Liver (tissue), 9 donors: Measurements from ENCODE around the gene GORAB. TPM values are rescaled to one million over a fixed set of nuclear protein-coding genes. Genes with fewer than 3 reads are reported as not detected.

ENCODE experiments used
- DNase-seq: peaks from one replicate; pipeline ENCODE4 v3.0.0-alpha.2; 2017; ENCODE audit warnings: low spot score
- H3K27ac ChIP-seq, 2 donors: one replicate each; pipeline ENCODE4 v1.7.0; 2013; ENCODE audit warnings: inconsistent platforms in 2 of 2, low read length in 2 of 2, control low read depth in 1 of 2, low read depth in 1 of 2, mild to moderate bottlenecking in 1 of 2
- H3K27me3 ChIP-seq, 4 donors: one replicate each; pipeline versions ENCODE4 v1.6.1 to v1.7.0; 2013; ENCODE audit warnings: low read length in 3 of 4, inconsistent platforms in 1 of 4, mild to moderate bottlenecking in 1 of 4, moderate library complexity in 1 of 4; ENCODE audit not compliant: control insufficient read depth in 4 of 4, insufficient read depth in 4 of 4
- H3K36me3 ChIP-seq, 4 donors: one replicate each; pipeline versions ENCODE4 v1.6.1 to v1.7.0; 2013; ENCODE audit warnings: low read length in 3 of 4, mild to moderate bottlenecking in 3 of 4, low read depth in 1 of 4, moderate library complexity in 1 of 4; ENCODE audit not compliant: control insufficient read depth in 4 of 4, insufficient read depth in 3 of 4
- H3K4me1 ChIP-seq, 4 donors: one replicate each; pipeline versions ENCODE4 v1.6.1 to v1.7.0; 2013; ENCODE audit warnings: low read length in 3 of 4, mild to moderate bottlenecking in 3 of 4, moderate library complexity in 1 of 4; ENCODE audit not compliant: control insufficient read depth in 4 of 4, insufficient read depth in 4 of 4
- H3K4me3 ChIP-seq, 3 donors: one replicate each; pipeline versions ENCODE4 v1.6.1 to v1.7.0; 2013; ENCODE audit warnings: low read length in 3 of 3, control low read depth in 1 of 3, low read depth in 1 of 3, mild to moderate bottlenecking in 1 of 3
- H3K9ac ChIP-seq, 2 donors: one replicate each; pipeline ENCODE4 v1.7.0; 2013; ENCODE audit warnings: low read length in 2 of 2, mild to moderate bottlenecking in 2 of 2, moderate library complexity in 2 of 2, control low read depth in 1 of 2, low read depth in 1 of 2
- H3K9me3 ChIP-seq, 4 donors: one replicate each; pipeline versions ENCODE4 v1.6.1 to v1.7.0; 2013; ENCODE audit warnings: low read length in 3 of 4; ENCODE audit not compliant: control insufficient read depth in 4 of 4
- EGR1 ChIP-seq, 2 donors: IDR thresholded peaks; 2 replicates each; pipeline ENCODE4 v1.6.1; 2016 to 2018; ENCODE audit warnings: antibody characterized with exemption in 2 of 2, low read depth in 2 of 2
- FOXA1 ChIP-seq: IDR thresholded peaks from 2 replicates; pipeline ENCODE4 v1.6.1; 2016; ENCODE audit warnings: antibody characterized with exemption
- FOXA2 ChIP-seq: IDR thresholded peaks from 2 replicates; pipeline ENCODE4 v1.6.1; 2016; ENCODE audit warnings: antibody characterized with exemption
- GABPA ChIP-seq, 2 donors: IDR thresholded peaks in 1 of 2; conservative IDR thresholded peaks in 1 of 2; 2 replicates each; pipeline ENCODE4 v1.6.1; 2016; ENCODE audit warnings: antibody characterized with exemption in 2 of 2, mild to moderate bottlenecking in 1 of 2, moderate library complexity in 1 of 2
- HNF4A ChIP-seq, 2 donors: conservative IDR thresholded peaks; 2 replicates each; pipeline ENCODE4 v1.6.1; 2016; ENCODE audit warnings: antibody characterized with exemption in 2 of 2, mild to moderate bottlenecking in 2 of 2
- HNF4G ChIP-seq: IDR thresholded peaks from 2 replicates; pipeline ENCODE4 v1.6.1; 2016; ENCODE audit warnings: antibody characterized with exemption
- JUND ChIP-seq, 2 donors: IDR thresholded peaks; 2 replicates each; pipeline ENCODE4 v1.6.1; 2016; ENCODE audit warnings: antibody characterized with exemption in 2 of 2
- NR2F2 ChIP-seq: IDR thresholded peaks from 2 replicates; pipeline ENCODE4 v1.6.1; 2016; ENCODE audit warnings: antibody characterized with exemption
- RAD21 ChIP-seq, 2 donors: IDR thresholded peaks; 2 replicates each; pipeline ENCODE4 v1.6.1; 2016; ENCODE audit warnings: antibody characterized with exemption in 2 of 2, mild to moderate bottlenecking in 2 of 2
- RXRA ChIP-seq, 2 donors: IDR thresholded peaks; 2 replicates each; pipeline ENCODE4 v1.6.1; 2017 to 2018; ENCODE audit warnings: antibody characterized with exemption in 2 of 2, mild to moderate bottlenecking in 1 of 2
- SP1 ChIP-seq: IDR thresholded peaks from 2 replicates; pipeline ENCODE4 v1.6.1; 2018; ENCODE audit warnings: antibody characterized with exemption, mild to moderate bottlenecking
- TAF1 ChIP-seq: conservative IDR thresholded peaks from 2 replicates; pipeline ENCODE4 v1.6.1; 2016; ENCODE audit warnings: antibody characterized with exemption, mild to moderate bottlenecking
- YY1 ChIP-seq: IDR thresholded peaks from 2 replicates; pipeline ENCODE4 v1.6.1; 2016; ENCODE audit warnings: antibody characterized with exemption, mild to moderate bottlenecking
- WGBS: extraction: QIAGEN DNeasy Blood & Tissue Kit; methylation state at CpG from one replicate; pipeline ENCODE4 v1.1.7; 2013; 5-methylcytosine and 5-hydroxymethylcytosine counted together
- polyA plus RNA-seq, 2 donors: library from polyadenylated mRNA; stranded (reverse) in 1 of 2; unstranded in 1 of 2; fragments of 200-250 nt in 1 of 2; fragments of >200 nt in 1 of 2; fragmentation: Nextera tagmentation in 1 of 2; extraction: Ambion mirVana in 1 of 2; gene quantifications; one replicate each; pipeline versions ENCODE4 v1.2.1 to v1.2.3, GENCODE V29; 2013 to 2015
- total RNA-seq, 2 donors: library from RNA; depleted of rRNA; stranded (reverse); fragments of >200 nt; gene quantifications; one replicate each; pipeline ENCODE4 v1.2.3, GENCODE V29; 2014
- TF ChIP-seq, protein P1 (sequence below): IDR thresholded peaks from 2 replicates; pipeline ENCODE4 v1.6.1; 2016; ENCODE audit warnings: antibody characterized with exemption, mild to moderate bottlenecking
- TF ChIP-seq, protein P2 (sequence below): IDR thresholded peaks from 2 replicates; pipeline ENCODE4 v1.6.1; 2016; ENCODE audit warnings: antibody characterized with exemption
- TF ChIP-seq, protein P3 (sequence below): IDR thresholded peaks from 2 replicates; pipeline ENCODE4 v1.6.1; 2016; ENCODE audit warnings: antibody characterized with exemption
- TF ChIP-seq, protein P4 (sequence below): fragments of 150-350 bp; IDR thresholded peaks from 2 replicates; pipeline ENCODE4 v1.5.1; 2017; ENCODE audit warnings: improper control_type of control experiment, low read depth, low read length; ENCODE audit not compliant: missing input control
- TF ChIP-seq, protein P5 (sequence below): IDR thresholded peaks from 2 replicates; pipeline ENCODE4 v1.6.1; 2016; ENCODE audit warnings: antibody characterized with exemption
- donor health status: healthy.
- donor health status: healthy.
- donor health status: healthy.
- donor health status: healthy.
- donor health status: healthy.

Gene GORAB
- total and polyA plus RNA-seq, 4 donors: 4.0 to 11.1 (median 8.7) TPM

DNA sequence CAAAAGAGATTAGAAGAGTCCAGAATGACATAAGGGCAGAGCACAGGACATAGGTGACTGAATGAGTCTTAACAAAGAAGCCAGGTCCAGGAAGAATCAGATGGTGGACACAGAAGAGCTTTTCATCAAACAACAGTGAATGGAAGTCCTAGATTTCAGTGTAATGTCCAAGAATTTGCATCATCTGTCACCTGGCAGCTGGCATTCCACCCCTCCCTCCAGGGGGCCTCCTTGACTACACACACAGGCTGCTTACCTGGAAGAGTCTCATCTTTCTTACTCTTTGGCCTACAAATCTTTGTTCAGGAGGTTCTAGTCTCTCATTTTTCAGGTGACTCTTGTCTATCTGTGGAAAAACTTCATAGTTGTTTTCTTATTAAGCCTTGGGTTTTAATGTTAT is 36.2 kb downstream of the GORAB start:
- H3K27ac ChIP-seq: no peak overlapping the region
- H3K36me3 ChIP-seq: no peaks in the 10 kb centered on the region
- H3K4me1 ChIP-seq: no peaks in the 10 kb centered on the region
- no peak overlapping the region for H3K9ac ChIP-seq
- no peaks in the 10 kb centered on the region for H3K9me3 ChIP-seq
- TF ChIP-seq HNF4A (conservative IDR thresholded peaks at IDR 0.05) (no peak), FOXA2 (no peak), EGR1 (IDR thresholded peaks at IDR 0.05; ENCODE audit: low read depth in 2 of 2) (no peak), HNF4G (no peak), RXRA (IDR thresholded peaks at IDR 0.05) (no peak), JUND (IDR thresholded peaks at IDR 0.05) (no peak), YY1 (no peak), FOXA1 (no peak), SP1 (no peak), GABPA (IDR thresholded peaks at IDR 0.05 in 1 of 2, conservative IDR thresholded peaks at IDR 0.05 in 1 of 2) (no peak), RAD21 (IDR thresholded peaks at IDR 0.05) (no peak), TAF1 (no peak), NR2F2 (no peak)
- TF ChIP-seq, protein P1, sequence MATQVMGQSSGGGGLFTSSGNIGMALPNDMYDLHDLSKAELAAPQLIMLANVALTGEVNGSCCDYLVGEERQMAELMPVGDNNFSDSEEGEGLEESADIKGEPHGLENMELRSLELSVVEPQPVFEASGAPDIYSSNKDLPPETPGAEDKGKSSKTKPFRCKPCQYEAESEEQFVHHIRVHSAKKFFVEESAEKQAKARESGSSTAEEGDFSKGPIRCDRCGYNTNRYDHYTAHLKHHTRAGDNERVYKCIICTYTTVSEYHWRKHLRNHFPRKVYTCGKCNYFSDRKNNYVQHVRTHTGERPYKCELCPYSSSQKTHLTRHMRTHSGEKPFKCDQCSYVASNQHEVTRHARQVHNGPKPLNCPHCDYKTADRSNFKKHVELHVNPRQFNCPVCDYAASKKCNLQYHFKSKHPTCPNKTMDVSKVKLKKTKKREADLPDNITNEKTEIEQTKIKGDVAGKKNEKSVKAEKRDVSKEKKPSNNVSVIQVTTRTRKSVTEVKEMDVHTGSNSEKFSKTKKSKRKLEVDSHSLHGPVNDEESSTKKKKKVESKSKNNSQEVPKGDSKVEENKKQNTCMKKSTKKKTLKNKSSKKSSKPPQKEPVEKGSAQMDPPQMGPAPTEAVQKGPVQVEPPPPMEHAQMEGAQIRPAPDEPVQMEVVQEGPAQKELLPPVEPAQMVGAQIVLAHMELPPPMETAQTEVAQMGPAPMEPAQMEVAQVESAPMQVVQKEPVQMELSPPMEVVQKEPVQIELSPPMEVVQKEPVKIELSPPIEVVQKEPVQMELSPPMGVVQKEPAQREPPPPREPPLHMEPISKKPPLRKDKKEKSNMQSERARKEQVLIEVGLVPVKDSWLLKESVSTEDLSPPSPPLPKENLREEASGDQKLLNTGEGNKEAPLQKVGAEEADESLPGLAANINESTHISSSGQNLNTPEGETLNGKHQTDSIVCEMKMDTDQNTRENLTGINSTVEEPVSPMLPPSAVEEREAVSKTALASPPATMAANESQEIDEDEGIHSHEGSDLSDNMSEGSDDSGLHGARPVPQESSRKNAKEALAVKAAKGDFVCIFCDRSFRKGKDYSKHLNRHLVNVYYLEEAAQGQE: no peak
- TF ChIP-seq, protein P2, sequence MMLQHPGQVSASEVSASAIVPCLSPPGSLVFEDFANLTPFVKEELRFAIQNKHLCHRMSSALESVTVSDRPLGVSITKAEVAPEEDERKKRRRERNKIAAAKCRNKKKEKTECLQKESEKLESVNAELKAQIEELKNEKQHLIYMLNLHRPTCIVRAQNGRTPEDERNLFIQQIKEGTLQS: no peak
- TF ChIP-seq, protein P3, sequence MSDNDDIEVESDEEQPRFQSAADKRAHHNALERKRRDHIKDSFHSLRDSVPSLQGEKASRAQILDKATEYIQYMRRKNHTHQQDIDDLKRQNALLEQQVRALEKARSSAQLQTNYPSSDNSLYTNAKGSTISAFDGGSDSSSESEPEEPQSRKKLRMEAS: no peak
- TF ChIP-seq, protein P4, sequence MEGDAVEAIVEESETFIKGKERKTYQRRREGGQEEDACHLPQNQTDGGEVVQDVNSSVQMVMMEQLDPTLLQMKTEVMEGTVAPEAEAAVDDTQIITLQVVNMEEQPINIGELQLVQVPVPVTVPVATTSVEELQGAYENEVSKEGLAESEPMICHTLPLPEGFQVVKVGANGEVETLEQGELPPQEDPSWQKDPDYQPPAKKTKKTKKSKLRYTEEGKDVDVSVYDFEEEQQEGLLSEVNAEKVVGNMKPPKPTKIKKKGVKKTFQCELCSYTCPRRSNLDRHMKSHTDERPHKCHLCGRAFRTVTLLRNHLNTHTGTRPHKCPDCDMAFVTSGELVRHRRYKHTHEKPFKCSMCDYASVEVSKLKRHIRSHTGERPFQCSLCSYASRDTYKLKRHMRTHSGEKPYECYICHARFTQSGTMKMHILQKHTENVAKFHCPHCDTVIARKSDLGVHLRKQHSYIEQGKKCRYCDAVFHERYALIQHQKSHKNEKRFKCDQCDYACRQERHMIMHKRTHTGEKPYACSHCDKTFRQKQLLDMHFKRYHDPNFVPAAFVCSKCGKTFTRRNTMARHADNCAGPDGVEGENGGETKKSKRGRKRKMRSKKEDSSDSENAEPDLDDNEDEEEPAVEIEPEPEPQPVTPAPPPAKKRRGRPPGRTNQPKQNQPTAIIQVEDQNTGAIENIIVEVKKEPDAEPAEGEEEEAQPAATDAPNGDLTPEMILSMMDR: no peak
- TF ChIP-seq, protein P5, sequence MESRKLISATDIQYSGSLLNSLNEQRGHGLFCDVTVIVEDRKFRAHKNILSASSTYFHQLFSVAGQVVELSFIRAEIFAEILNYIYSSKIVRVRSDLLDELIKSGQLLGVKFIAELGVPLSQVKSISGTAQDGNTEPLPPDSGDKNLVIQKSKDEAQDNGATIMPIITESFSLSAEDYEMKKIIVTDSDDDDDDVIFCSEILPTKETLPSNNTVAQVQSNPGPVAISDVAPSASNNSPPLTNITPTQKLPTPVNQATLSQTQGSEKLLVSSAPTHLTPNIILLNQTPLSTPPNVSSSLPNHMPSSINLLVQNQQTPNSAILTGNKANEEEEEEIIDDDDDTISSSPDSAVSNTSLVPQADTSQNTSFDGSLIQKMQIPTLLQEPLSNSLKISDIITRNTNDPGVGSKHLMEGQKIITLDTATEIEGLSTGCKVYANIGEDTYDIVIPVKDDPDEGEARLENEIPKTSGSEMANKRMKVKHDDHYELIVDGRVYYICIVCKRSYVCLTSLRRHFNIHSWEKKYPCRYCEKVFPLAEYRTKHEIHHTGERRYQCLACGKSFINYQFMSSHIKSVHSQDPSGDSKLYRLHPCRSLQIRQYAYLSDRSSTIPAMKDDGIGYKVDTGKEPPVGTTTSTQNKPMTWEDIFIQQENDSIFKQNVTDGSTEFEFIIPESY: no peak
- DNase-seq: no peak
- no peaks in the 10 kb centered on the region for H3K27me3 ChIP-seq
- H3K4me3 ChIP-seq: no peak overlapping the region

DNA sequence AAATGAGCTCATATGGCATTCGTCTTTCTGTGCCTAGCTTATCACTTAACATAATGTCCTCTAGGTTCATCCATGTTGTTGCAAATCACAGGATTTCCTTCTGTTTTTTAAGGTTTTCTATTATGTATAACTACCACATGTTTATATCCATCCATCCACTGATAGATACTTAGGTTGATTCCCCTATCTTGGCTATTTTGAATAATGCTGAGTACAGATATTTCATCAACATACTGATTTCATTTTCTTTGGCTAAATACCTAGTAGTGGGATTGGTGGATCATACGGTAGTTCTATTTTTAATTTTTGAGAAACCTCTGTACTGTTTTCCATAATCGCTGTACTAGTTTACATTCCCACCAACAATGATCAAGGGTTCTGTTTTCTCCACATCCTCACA is 45.0 kb downstream of the GORAB start:
- no peaks in the 10 kb centered on the region for H3K36me3 ChIP-seq
- 79% methylated on average over 3 of the region's 3 CpGs for WGBS
- no peak overlapping the region for H3K27ac ChIP-seq
- no peaks in the 10 kb centered on the region for H3K4me1 ChIP-seq
- H3K9ac ChIP-seq: no peak overlapping the region
- no peaks in the 10 kb centered on the region for H3K9me3 ChIP-seq
- no peak for DNase-seq
- no peaks in the 10 kb centered on the region for H3K27me3 ChIP-seq
- H3K4me3 ChIP-seq: no peak overlapping the region
- TF ChIP-seq, protein P2: no peak
- TF ChIP-seq YY1: no peak
- TF ChIP-seq, protein P1: no peak
- TF ChIP-seq RAD21 (IDR thresholded peaks at IDR 0.05): no peak
- TF ChIP-seq, protein P4: no peak
- no peak for TF ChIP-seq RXRA (IDR thresholded peaks at IDR 0.05)
- TF ChIP-seq HNF4G: no peak
- no peak for TF ChIP-seq JUND (IDR thresholded peaks at IDR 0.05)
- TF ChIP-seq EGR1 (IDR thresholded peaks at IDR 0.05; ENCODE audit: low read depth in 2 of 2): no peak
- no peak for TF ChIP-seq SP1
- no peak for TF ChIP-seq FOXA2
- TF ChIP-seq TAF1: no peak
- no peak for TF ChIP-seq HNF4A (conservative IDR thresholded peaks at IDR 0.05)
